BJ (cell line): ENCODE results near the gene TTC9C. TPM values are rescaled to one million over a fixed set of nuclear protein-coding genes. Genes with fewer than 3 reads are reported as not detected.

ENCODE experiments used
- CTCF ChIA-PET: fragments of 350-600 bp; formaldehyde crosslinking; extraction: SDS; loops from one replicate; lab custom pipeline; 2021; ENCODE audit warnings: antibody characterized with exemption, inconsistent platforms; lab: Yijun Ruan, JAX
- POLR2A ChIA-PET: fragments of 300-600 bp; sonication (Branson Sonifier 250); formaldehyde crosslinking; extraction: SDS; loops from one replicate; lab custom pipeline; 2021; ENCODE audit warnings: antibody characterized with exemption; lab: Charles Lee
- DNase-seq: peaks from one replicate; pipeline ENCODE4 v3.0.0-alpha.2; 2011; ENCODE audit warnings: low read depth
- H3K27me3 ChIP-seq: 2 replicates; pipeline ENCODE4 v1.6.0; 2011; ENCODE audit warnings: low read length; ENCODE audit not compliant: control insufficient read depth, insufficient read depth
- H3K36me3 ChIP-seq: 2 replicates; pipeline ENCODE4 v1.5.1; 2011; ENCODE audit warnings: low read length; ENCODE audit not compliant: control insufficient read depth, insufficient read depth
- H3K4me3 ChIP-seq: 2 replicates; pipeline ENCODE4 v1.5.1; 2011; ENCODE audit warnings: low read depth, mild to moderate bottlenecking, control low read depth, low read length
- polyA plus RNA-seq: library from polyadenylated mRNA; depleted of rRNA; stranded (reverse); fragments of >200 nt; gene quantifications from 2 replicates; pipeline ENCODE4 v1.2.3, GENCODE V29; 2011
- TF ChIP-seq, protein P1 (sequence below): IDR thresholded peaks from 2 replicates; pipeline ENCODE4 v1.5.1; 2011; ENCODE audit warnings: low read depth, mild to moderate bottlenecking, control low read depth, inconsistent platforms, low read length, moderate library complexity; ENCODE audit not compliant: insufficient read depth

TTC9C gene
- polyA plus RNA-seq, 1 experiment, result 31.7 TPM

DNA sequence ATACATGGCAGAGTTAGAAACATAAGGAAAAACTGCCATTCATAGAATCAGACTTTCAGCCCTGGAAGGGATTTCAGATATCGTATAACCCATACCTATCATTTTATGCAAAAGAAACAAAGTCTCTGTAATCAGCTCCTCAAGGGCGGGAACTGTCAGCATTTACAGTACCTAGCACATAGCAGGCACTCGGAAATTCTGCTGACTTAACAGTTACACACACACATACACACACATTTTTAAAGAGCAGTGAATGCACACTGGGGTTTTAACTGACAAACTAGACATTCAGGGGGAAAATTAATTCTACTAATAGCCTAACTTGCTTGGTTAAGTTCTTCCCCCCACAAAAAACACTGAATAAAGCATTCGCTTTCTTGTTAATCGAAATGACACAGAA lies 12.1 kb upstream of the TTC9C start:
- TF ChIP-seq, protein P1, sequence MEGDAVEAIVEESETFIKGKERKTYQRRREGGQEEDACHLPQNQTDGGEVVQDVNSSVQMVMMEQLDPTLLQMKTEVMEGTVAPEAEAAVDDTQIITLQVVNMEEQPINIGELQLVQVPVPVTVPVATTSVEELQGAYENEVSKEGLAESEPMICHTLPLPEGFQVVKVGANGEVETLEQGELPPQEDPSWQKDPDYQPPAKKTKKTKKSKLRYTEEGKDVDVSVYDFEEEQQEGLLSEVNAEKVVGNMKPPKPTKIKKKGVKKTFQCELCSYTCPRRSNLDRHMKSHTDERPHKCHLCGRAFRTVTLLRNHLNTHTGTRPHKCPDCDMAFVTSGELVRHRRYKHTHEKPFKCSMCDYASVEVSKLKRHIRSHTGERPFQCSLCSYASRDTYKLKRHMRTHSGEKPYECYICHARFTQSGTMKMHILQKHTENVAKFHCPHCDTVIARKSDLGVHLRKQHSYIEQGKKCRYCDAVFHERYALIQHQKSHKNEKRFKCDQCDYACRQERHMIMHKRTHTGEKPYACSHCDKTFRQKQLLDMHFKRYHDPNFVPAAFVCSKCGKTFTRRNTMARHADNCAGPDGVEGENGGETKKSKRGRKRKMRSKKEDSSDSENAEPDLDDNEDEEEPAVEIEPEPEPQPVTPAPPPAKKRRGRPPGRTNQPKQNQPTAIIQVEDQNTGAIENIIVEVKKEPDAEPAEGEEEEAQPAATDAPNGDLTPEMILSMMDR, result no peak
- ChIA-PET CTCF (interaction anchor here (1.1 to 1.3 kb wide), 3 partner anchors 11 to 104 kb away, joined by 3 to 4 read pairs (median 3); partner anchors contain the start of gene HNRNPUL2), POLR2A (no interaction called here)
- no peak overlapping the region for H3K4me3 ChIP-seq
- no peak for DNase-seq
- H3K27me3 ChIP-seq, result no peaks in the 10 kb centered on the region
- peaks cover 47% of the 10 kb centered on the region for H3K36me3 ChIP-seq

DNA sequence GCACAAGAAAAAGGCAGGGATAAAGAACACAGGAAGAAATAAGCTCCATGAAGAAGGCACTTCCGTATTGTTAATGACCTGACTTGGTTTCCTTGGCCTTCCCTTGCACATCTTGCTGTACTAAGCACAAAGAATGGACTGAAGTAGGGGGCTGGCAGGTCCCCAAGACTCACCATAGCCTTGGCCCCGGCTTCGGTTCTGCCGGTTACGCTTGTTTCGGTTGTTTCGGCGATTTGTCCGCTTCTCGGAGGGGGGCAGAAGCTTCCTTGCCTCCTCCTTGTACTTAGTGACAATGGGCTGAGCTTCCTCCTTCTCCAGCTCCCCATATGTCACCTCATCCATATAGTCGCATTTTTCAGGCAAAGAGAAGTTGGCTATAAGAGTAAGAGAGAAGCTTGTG lies 11.5 kb upstream of the TTC9C start:
- H3K36me3 ChIP-seq, result peaks cover 48% of the 10 kb centered on the region
- ChIA-PET POLR2A (no interaction called here), CTCF (interaction anchor here (0.6 to 1.3 kb wide), 3 partner anchors 10 to 926 kb away, joined by 3 read pairs; partner anchors contain the start of gene HNRNPUL2)
- H3K4me3 ChIP-seq, result no peak overlapping the region
- no peak for DNase-seq
- TF ChIP-seq, protein P1, result no peak
- H3K27me3 ChIP-seq, result no peaks in the 10 kb centered on the region

DNA sequence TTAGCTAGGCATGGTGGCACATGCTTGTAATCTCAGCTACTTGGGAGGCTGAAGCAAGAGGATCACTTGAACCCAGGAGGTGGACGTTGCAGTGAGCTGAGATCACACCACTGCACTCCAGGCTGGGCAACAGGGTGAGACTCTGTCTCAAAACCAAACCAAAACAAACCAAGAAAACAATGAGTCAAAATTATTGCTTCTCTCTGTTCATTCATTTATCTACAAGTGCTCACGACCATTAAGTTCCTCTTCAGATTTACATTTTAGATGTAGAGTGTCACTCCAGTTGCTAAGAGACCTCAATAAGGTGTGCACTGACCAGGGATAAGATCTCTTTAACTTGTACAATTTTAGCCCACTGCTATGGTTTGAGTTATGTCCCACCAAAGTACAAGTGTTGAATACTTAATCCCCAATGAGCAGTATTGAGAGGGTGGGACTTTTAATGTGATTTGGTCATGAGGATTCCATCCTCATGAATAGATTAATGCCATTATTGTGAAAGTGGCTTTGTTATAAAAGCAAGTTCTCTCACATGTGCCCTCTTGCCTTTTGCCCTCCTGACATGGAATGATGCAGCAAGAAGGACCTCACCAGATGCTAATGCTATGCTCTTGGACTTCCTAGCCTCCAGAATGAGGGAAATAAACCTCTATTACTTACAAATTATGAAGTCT lies 8.8 kb upstream of the TTC9C start:
- ChIA-PET CTCF (interaction anchor here (1.0 to 1.8 kb wide), 2 partner anchors 9 to 39 kb away, joined by 3 to 5 read pairs; no protein-coding TSS in a partner anchor), POLR2A (no interaction called here)
- Histone ChIP-seq H3K4me3 (no peak overlapping the region), H3K36me3 (peaks cover 48% of the 10 kb centered on the region), H3K27me3 (no peaks in the 10 kb centered on the region)
- TF ChIP-seq, protein P1, result no peak
- no peak for DNase-seq

DNA sequence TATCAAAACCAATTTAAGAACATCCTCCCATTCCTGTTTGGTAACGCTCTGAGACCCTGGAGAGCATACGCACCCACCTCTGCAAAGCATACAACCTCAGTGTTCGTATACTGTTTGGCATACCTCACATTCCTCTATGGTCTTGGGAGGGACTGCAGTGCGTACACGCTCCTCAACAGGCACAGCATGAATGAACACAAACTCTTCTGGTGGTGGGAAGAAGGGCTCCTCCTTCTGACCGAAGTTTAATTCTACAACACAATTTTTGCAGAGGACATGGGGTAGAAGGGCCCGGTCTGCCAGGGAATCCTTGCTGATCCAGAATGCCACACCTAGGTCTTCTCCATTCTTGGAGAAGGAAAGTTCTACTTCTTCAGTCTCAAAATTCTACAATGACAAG lies 6.3 kb upstream of the TTC9C start:
- TF ChIP-seq, protein P1, result no peak
- CTCF ChIA-PET, result no interaction called here
- Histone ChIP-seq H3K27me3 (no peaks in the 10 kb centered on the region), H3K4me3 (no peak overlapping the region), H3K36me3 (peaks cover 28% of the 10 kb centered on the region)
- POLR2A ChIA-PET, result no interaction called here
- no peak for DNase-seq

DNA sequence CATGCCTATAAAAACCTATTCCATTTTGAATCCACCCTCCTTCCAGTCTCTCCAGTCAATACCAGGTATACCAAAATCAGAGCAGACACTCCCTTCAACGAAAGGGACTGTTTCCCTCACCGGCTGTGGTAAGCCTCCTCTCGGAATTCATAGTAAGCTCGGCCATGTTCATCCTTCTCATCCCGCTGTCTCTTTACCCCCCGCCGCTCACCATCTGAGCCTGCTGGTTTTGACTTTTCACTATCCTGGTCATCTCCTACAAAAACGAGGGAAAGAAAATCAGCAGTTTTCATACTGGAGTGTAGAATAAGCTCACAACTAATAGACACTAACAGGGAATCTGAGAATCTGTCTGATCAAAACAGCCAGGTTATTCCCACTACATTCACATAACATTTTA lies 4.1 kb upstream of the TTC9C start:
- Histone ChIP-seq H3K4me3 (peak overlapping the region; percentile 10; the same call in 1 of the 2 replicates), H3K27me3 (no peaks in the 10 kb centered on the region), H3K36me3 (peaks cover 22% of the 10 kb centered on the region)
- TF ChIP-seq, protein P1, result no peak
- ChIA-PET CTCF (interaction anchor here (1.0 to 1.4 kb wide), 2 partner anchors 44 to 139 kb away, joined by 3 to 4 read pairs; no protein-coding TSS in a partner anchor), POLR2A (interaction anchor here (0.6 kb wide), 2 partner anchors 215 to 347 kb away, joined by 3 read pairs; no protein-coding TSS in a partner anchor)
- no peak for DNase-seq
